ENCODE results near the gene ZNF135.
A peak's percentile ranks its signal among the peaks of the same experiment; 100 is the strongest.

The ZNF135 gene

DNA sequence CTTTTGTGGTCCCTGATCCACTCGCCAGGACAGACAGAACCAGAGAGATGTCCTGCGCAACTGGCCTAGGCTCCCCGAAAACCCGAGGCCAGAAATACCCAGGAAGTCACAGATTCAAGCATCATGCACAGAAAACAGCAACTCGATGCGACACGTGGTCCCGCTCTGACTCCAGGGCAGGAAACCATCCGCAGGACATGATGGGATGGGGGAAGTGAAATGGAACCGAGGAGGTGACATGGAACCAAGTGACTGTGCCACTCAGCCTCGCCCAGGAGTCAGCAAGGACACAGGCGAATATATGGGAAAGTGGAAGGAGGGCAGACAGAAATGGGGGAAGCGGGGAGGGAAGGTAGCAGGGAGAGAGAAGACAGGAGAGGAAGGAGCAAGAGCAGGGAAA lies 37.8 kb downstream of the ZNF135 start:
- no peak for DNase-seq

DNA sequence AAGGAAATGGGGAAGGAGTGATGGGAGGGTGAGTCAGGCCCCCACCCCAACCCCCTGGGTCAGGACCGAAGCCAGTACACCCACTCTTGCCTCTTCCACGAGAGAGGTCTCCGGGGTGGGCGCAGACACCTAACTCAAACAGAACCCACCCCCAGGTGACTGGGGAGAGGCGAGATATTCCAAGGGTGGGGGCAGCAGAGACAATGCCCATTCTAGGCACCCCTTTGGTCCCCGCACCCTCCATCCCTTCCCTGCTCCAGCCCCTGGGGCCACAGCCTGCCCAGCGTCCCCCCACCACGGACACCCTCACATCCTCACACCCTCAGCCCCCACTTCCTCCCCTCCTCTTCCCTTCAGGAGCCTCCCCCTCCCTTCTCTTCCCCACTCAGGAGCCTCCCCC lies 38.3 kb downstream of the ZNF135 start:
- DNase-seq: no peak

DNA sequence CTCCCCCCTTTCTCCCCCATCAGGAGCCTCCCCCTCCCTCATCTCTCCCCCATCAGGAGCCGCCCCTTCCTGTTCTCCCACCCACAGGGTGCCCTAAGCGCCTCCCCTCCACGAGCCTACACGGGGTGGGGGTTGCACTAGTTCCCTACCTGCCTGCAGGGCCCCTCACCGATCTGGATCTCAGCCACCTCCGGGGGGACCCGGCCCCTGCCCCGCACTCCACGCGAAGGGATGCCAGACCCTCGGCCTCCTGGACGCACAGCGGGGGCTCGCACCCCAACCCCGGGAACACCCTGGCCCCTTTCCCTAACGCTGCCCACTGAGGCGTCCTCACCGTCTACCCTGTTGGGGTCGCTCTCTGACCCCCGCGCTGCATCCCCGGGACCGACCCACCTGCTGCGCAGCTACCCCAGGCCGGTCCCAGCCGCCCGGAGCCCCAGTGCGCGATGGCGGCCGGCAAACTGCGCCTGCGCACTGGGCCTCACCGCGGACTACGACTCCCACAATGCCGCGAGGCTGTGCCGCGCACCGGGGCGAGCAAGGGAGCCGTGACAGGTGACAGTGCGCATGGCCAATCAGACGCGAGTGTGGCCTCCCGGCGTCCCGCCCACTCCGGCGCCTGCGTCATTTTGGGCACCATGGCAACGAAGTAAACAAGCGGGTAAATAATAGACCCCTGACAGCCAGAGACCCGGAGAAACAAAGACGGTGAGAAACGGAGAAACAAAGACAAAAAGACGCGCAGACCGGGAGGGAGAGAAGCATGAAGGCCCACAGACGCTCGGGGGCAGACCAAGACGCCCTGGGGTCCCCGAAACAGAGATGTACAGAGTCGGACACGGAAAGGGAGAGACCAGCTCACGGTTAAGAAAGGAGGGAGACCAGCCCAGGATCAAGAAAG lies 38.9 kb downstream of the ZNF135 start, which contains the start of gene ZSCAN18:
TSS of gene ZSCAN18 (minus strand) at position 451 of the 901 bp plus-strand sequence. CDS start 7,964 bp downstream, outside the sequence.
- DNase-seq: peak; percentile 97 to 100

DNA sequence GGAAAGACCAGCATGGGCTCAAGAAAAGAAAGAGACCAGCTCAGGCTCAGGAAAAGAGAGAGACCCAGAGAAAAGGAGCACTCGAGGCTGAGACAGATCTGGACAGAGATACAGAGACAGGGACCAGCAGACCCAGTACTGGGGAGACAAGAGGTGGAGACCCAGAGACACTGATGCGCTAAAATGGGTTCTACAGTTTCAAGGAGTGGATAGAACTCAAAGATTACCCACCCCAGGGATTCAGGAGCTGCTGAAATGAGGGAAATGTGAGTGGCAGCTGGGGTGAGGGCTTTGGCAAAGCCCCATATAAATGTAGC lies 39.6 kb downstream of the ZNF135 start:
- no peak for DNase-seq

DNA sequence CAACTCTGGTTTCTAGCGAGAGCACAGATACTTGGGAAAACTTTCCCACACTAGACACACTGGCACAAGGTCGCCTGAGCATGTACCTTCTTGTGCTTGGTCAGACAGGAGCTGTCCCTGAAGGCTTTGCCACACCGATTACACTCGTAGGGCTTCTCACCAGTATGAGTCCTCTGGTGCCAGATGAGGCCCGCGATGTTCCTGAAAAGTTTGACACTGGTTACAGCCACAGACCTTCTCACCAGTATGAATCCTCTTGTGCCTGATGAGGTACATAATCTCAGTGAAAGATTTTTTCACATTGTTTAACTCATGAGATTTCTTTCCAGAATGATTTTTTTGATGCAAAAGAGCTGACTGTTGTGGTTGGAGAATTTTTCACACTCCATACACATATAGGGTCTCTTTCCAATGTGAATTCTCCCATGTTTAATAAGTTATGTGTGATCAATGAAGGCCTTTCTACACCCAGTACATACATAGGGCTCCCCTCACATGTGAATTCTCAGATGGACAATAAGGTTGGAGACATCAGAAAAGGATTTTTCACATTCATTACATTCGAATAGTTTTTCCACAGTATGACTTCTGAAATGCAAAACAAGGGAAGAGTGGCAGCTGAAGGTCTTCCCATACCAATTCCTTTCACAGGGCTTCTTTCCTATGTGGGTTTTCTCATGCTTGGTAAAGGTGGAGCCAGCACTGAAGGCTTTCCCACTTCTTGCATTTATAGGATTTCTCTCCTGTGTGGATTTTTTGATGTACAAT lies 48.9 kb downstream of the ZNF135 start:
- no peak for DNase-seq

DNA sequence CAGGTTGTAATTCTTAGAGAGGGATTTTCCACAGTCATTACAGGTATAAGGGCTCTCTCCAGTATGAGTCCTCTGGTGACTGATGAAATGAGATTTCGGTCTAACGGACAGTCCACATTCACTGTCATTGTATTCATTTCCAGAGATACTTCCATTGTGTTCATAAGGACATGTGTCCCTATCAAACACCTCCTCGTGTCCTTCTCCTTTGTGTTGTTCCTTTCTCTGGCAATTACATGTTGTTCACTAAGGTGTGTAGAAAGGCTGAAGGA lies 49.4 kb downstream of the ZNF135 start:
- DNase-seq: no peak

DNA sequence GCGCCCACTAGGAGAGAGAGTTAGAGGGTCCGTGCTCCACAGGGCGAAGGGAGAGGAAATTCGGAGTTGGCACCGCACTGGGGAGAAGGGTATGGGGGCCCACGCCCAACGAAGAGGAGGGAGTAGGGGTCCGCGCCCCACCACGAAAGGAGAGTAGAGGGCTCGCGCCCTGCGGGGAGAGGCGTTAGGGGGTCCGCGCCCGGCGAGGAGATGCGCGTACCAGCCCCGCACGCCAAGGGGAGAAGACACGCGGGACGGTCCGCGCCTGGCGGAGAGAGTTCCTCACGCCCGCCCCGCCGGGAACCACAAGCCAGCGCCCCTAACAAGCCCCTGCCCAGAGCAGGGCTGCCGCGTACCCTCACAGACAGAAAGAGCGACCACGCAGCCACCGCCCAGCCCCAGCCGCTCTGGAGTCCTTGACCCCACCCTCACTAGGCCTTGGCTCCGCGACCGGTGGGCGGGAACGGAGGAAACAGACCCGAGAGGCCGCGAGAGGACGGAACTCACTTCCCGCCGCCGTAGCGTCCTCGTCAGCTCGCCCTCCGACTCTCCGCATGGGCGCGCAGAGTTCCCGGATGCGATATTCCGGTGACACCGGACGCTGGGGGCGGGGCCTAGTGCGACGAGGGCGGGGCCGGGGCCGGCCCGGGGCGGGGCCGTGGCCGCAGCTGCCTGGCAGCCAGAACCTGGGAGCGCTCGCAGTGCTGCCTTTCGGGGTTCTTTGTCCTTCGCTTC lies 58.9 kb downstream of the ZNF135 start:
- DNase-seq: peak; percentile 45 to 82

DNA sequence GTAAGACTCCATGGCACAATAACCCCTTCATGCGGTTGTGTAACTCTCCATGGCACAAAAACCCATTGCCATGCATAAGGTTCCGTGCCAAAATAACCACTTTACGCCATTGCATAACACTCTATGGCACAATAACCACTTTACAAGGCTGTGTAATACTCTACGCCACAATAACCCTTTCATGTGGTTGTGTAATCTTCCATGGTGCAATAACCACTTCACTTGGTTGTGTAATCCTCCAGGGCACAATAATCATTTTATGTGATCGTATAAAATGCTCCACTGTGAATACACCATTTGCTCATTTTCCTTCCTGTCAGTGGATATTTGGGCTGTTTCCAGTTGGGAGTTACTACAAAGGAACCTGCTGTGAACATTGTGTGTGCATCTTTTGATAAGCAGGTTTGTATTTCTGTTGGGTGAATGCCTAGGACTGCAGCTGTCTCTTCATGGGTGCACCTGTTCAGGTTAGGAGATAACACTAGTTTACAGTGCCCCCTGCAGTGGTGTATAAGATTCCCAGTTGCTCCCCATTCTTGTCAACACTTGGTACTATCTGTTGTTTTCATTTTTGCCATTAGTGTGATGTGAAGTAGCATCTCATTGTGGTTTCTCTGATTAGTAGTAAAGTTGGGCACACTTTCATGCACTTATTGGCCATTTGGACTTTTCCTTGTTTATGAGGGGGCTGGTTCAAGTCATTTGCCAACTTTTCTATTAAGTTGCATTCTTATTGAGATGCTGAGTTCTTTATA lies 60.1 kb downstream of the ZNF135 start:
- no peak for DNase-seq
